Posterior vena cava (tissue), 2 donors: ENCODE results near the gene NDUFAF2. TPM values are rescaled to one million over a fixed set of nuclear protein-coding genes. Genes with fewer than 3 reads are reported as not detected.
"Not testable (repeated sequence)": the region's sequence is repeated elsewhere in the genome, so short reads cannot be mapped to it uniquely, and the experiment has no call there.

Experiments
- DNase-seq: peaks from one replicate; pipeline ENCODE4 v3.0.0-alpha.2; 2020; ENCODE audit warnings: low spot score
- intact Hi-C, 2 donors: fragments of 100-400 bp; cut with DNase I; formaldehyde crosslinking; loops; one replicate each; pipeline versions ENCODE4 v1.14.1 to v1.14.2; 2022 to 2023
- total RNA-seq, 2 donors: library from RNA; stranded (reverse); fragmentation: NEBNext Ultra II Directional; extraction: Animal tissue kit (Norgen Biotek cat#: 25700); gene quantifications; one replicate each; pipeline ENCODE4 v1.2.1, GENCODE V29; 2021
- donor health status: DM: yes; HTN: yes; CAD: no.
- donor health status: DM: yes; HTN: yes; CAD: no.

NDUFAF2 gene
- total RNA-seq, 2 donors from 2014 or later: 28.3 to 45.0 TPM

- no peak for DNase-seq
- intact Hi-C loops: no loop called here
These were observed 84.6 kb downstream of the NDUFAF2 start for GRCh38 chr5:61029456-61030162.

GRCh38 chr5:61030163-61030482, 85.1 kb downstream of the NDUFAF2 start:
- intact Hi-C loops: no loop called here

GRCh38 chr5:61031301-61031700, 86.3 kb downstream of the NDUFAF2 start:
- intact Hi-C loops, DNase-seq: not testable (repeated sequence)

More at GRCh38 chr5:61030163-61030482, 85.1 kb downstream of the NDUFAF2 start:
- no peak for DNase-seq

GRCh38 chr5:61044545-61044944, 99.5 kb downstream of the NDUFAF2 start:
- DNase-seq: no peak

GRCh38 chr5:61047346-61047745, 102.3 kb downstream of the NDUFAF2 start:
- intact Hi-C loops: no loop called here
- no peak for DNase-seq

More at GRCh38 chr5:61044545-61044944, 99.5 kb downstream of the NDUFAF2 start:
- intact Hi-C loops: no loop called here

- intact Hi-C loops: no loop called here
- no peak for DNase-seq
These were observed 103.5 kb downstream of the NDUFAF2 start for GRCh38 chr5:61048534-61048933.

GRCh38 chr5:61050292-61050691, 105.3 kb downstream of the NDUFAF2 start:
- intact Hi-C loops: no loop called here

GRCh38 chr5:61051267-61051666, 106.3 kb downstream of the NDUFAF2 start:
- no peak for DNase-seq
- intact Hi-C loops: no loop called here

More at GRCh38 chr5:61050292-61050691, 105.3 kb downstream of the NDUFAF2 start:
- no peak for DNase-seq

- DNase-seq: no peak
- intact Hi-C loops: no loop called here
These were observed 107.9 kb downstream of the NDUFAF2 start for GRCh38 chr5:61052882-61053281.

- intact Hi-C loops: no loop called here
These were observed 108.9 kb downstream of the NDUFAF2 start for GRCh38 chr5:61053937-61054336.

GRCh38 chr5:61055434-61056006, 110.5 kb downstream of the NDUFAF2 start:
- intact Hi-C loops: no loop called here
- DNase-seq: no peak

More at GRCh38 chr5:61053937-61054336, 108.9 kb downstream of the NDUFAF2 start:
- no peak for DNase-seq

- DNase-seq: no peak
- intact Hi-C loops: no loop called here
These were observed 114.5 kb downstream of the NDUFAF2 start for GRCh38 chr5:61059499-61059898.

- intact Hi-C loops: no loop called here
- DNase-seq: no peak
These were observed 124.1 kb downstream of the NDUFAF2 start for GRCh38 chr5:61069150-61069549.

GRCh38 chr5:61071526-61071925, 126.5 kb downstream of the NDUFAF2 start:
- DNase-seq: no peak
- intact Hi-C loops: no loop called here

GRCh38 chr5:61076626-61077025, 131.6 kb downstream of the NDUFAF2 start:
- no peak for DNase-seq
- intact Hi-C loops: no loop called here

- no peak for DNase-seq
- intact Hi-C loops: no loop called here
These were observed 136.7 kb downstream of the NDUFAF2 start for GRCh38 chr5:61081741-61082140.

GRCh38 chr5:61082516-61083280, 137.7 kb downstream of the NDUFAF2 start:
- intact Hi-C loops: no loop called here

GRCh38 chr5:61084658-61085057, 139.7 kb downstream of the NDUFAF2 start:
- intact Hi-C loops: no loop called here
- no peak for DNase-seq

More at GRCh38 chr5:61082516-61083280, 137.7 kb downstream of the NDUFAF2 start:
- no peak for DNase-seq

- intact Hi-C loops: no loop called here
- DNase-seq: no peak
These were observed 140.9 kb downstream of the NDUFAF2 start for GRCh38 chr5:61085885-61086284.

GRCh38 chr5:61087921-61088320, 142.9 kb downstream of the NDUFAF2 start:
- DNase-seq: no peak
- intact Hi-C loops: no loop called here
